Measurements from ENCODE around the gene ADH4.
"Not testable (repeated sequence)": the region's sequence is repeated elsewhere in the genome, so short reads cannot be mapped to it uniquely, and the experiment has no call there.

Gene ADH4

DNA sequence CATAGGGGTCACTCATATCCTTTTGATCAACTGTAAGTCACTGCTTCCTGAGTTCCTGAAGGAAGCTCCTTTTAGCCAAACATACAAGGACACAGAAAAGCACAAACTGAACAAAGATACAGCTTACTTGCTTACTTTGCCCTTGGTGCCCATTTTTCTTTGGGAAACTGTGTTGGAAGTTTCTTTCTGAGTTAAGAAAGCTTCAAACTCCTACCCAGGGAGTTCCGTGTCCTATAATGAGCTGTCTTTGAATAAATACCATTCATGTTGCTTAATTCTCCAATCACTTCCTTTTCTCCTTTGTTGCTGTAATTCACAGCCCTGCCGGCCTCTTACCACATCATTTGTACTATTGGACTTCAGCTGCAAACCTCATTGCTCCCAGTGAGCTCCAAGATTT, at the start of gene ADH4:
ADH4 (minus strand) TSS at position 228 of the 400 bp plus-strand sequence; CDS start at position 153, 75 bp downstream.
- no peak for DNase-seq (ENCODE audit: low read depth in 2 of 2)

DNA sequence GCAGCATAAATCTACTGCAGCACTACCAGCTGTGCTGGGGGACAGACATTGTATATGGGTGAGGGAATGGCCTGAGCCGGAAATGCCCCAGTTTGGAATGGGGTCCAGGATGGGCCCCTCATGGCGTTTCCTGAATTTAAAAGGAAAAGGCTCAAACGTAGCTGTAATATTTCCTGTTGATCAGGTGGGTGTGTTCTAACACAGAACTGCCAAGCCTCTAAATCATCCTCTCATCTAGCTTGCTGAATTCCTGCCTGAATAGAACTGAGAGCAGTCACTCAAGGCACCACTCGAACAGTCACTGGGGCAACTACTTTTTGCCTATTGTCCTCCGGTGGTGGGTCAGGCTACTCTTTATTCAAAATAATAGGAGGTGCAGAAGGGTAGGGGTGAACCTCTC, 46.2 kb upstream of the ADH4 start:
- DNase-seq (ENCODE audit: low read depth in 2 of 2), result no peak

GRCh38 chr4:99189900-99190299, 45.8 kb upstream of the ADH4 start:
- DNase-seq (ENCODE audit: low read depth in 2 of 2), result not testable (repeated sequence)

GRCh38 chr4:99186029-99186428, 41.9 kb upstream of the ADH4 start:
- DNase-seq (ENCODE audit: low read depth in 2 of 2), result no peak

DNA sequence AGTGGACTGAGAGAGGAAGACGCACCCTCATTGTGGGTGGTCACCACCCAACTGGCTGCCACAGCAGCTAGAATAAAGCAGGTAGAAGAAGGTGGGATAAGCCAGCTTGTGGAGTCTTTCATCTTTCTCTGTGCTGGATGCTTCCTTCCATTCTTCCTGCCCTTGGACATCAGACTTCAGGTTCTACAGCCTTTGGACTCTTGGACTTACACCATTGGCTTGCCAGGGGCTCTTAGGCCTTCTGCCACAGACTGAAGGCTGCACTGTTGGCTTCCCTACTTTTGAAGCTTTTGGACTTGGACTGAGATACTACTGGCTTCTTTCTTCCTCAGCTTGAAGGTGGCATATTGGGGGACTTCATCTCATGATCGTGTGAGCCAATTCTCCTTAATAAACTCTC, 41.5 kb upstream of the ADH4 start:
- DNase-seq (ENCODE audit: low read depth in 2 of 2), result no peak

DNA sequence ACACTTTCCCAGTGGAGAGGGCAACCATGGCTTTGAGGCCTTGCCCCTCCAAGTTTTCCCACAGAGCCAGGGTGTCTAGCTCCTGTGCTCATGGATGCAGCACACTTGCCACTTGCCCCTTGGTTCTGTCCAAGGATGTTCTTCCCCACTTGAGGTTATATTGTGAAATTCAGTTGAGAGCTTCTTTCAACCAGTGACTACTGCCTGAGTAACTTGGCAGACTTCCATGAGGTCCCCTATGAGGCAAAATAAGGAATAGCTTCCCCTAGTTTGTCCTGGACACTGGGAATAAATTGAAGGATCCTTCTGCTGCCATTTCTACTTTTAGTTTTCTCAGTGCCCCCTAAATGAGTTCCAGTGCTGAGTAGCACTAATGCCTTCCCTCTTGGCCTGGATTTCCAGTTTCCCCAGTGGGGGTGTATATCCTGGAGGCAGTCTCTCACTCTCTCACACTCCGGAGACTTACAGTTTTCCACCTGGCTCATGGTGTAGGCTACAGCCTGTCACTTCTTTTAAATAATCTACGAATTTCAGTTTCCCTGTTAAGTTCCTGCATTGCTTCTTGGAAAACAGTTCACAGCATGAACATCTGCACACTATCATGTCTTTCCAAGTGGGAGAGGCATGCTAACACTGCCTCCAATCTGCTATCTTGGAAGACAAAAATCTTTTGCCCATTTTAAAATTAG, 36.4 kb upstream of the ADH4 start:
- no peak for DNase-seq (ENCODE audit: low read depth in 2 of 2)

DNA sequence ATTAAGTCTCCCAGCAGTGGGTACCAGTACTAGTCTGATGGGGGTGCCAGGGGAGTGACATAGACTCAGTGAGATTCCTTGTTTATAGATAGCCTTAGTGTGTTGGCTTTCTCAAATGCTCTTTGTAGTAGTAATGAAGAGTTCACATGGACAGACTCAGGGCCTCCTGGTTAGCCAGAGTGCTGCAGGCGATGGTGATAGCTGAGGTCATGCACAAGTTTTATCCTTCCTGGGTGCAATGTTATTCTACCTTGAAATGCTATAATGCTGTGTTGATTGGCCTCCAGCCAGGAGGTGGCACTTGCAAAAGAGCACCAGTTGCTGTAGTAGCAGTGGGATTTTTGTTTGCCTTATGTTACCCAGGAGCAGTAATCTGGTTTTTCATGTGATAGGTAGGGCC, 35.5 kb upstream of the ADH4 start:
- no peak for DNase-seq (ENCODE audit: low read depth in 2 of 2)

GRCh38 chr4:99179178-99179577, 35.1 kb upstream of the ADH4 start:
- no peak for DNase-seq (ENCODE audit: low read depth in 2 of 2)

GRCh38 chr4:99166544-99166943, 22.4 kb upstream of the ADH4 start:
- no peak for DNase-seq (ENCODE audit: low read depth in 2 of 2)

GRCh38 chr4:99165978-99166377, 21.9 kb upstream of the ADH4 start:
- DNase-seq (ENCODE audit: low read depth in 2 of 2), result no peak

DNA sequence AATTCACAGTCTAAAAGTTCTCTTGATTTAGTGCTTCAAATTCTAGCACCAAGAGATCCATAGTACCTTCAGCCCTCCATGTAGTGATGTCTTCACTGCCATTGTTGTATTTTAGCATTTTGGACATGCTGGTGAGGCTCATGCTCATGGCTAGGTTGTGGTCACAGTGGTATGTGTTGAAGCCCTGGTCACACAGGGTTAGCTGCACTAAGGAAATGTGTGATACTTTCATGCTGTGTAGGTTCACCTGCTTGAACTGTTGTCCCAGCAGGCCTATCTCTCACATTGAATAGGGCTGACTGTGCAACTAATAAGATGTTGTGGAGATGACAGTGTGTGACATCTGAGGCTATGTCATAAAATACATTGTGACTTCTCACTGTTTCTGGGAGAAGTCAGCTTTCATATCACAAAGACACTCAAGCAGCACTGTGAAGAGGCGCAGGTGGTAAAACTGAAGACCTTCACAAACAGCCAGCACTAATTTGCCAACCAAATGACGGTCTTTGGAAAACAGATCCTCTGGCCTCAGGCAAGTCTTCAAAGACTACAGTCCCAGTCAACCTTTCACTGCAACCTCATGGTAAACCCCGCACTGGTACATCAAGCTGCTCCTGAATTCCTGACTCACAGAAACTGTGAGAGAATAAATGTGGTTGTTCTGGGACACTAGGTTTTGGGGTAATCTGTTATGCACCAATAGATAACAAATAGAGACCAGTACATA, 17.4 kb upstream of the ADH4 start:
- DNase-seq (ENCODE audit: low read depth in 2 of 2), result no peak

DNA sequence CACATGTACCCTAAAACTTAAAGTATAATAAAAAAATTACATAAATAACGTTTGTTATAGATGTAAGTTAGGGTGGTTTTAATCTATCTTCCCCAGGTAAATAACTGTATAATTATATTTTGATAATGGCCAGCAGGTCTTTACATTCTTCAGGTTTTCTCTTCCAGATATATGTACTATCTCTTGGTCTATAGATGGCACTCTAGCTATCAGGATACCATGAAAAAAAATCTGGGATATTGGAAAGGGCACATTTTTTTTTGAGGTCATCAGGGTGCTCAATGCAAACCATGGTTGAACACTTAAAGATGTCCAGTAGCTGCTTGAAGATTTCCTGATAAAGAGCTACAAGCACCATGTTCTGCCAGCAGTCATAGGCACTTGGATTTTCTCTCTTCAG, 15.6 kb upstream of the ADH4 start:
- no peak for DNase-seq (ENCODE audit: low read depth in 2 of 2)

GRCh38 chr4:99157478-99157935, 13.4 kb upstream of the ADH4 start:
- DNase-seq (ENCODE audit: low read depth in 2 of 2), result no peak

DNA sequence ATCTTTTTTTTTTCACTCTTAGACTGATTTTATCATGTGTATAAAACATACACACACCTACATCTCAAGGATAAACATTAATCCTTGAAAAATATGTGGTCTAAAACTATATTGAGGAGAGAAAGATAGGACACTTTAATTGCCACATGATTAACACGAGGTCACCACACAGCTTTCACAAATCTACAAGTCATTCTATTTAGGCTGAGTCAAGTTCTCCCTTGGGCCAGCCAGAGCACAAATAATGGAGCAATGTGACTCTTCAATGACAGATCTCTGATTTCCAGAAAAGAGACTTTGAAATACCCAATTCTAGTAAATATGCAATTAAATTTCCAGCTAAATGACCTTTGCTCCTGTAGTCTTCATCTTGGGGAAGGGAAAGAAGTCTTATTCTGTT, 12.9 kb upstream of the ADH4 start:
- no peak for DNase-seq (ENCODE audit: low read depth in 2 of 2)

DNA sequence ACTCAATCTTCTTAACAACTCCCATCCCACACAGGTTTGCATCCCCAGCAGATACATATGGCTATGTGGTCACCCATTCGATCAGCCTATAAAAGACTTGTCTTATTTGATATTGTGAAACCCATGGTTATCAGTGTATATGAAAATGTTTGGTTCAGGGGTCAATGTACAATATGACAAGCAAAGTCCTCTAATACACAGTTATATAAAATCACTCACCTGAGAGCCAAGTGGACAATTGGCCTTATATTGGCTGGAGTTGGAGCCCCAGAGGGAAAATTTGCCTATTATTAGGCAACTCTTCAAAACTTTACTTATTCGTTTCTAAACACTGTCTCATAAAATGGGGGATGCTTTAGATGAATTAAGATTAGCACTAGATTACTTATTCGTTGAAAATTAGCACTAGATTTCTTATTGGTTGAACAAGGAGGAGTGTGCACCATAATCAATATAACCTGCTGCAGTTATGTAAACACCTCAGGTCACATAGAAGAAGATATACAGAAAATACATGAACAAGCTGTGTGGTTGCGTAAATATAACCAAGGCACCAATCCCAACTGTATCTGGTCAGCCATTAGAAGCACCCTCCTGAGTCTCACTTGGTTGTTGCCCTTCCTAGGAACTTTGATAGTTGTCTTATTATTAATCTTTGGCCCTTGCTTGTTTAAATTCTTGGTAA, 10.7 kb upstream of the ADH4 start:
- no peak for DNase-seq (ENCODE audit: low read depth in 2 of 2)

DNA sequence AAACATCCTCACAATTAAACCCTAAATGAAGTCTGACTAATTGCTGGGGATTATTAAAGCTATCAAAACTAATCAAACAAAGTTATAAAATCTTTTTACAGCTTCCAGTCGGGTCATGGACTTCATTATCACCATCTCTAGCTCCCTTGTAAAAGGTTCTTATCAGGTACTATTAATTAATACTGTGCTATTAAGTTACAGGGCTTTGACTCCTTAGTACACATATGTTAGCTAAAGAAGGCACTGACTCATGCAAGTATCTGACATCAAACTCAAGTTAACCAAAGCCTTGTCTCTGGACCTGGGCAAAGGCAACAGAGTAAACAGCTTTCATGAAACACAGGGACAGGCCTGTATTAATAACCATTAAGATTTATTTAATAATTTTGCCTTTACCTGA, 7.9 kb upstream of the ADH4 start:
- no peak for DNase-seq (ENCODE audit: low read depth in 2 of 2)

GRCh38 chr4:99151452-99151851, 7.4 kb upstream of the ADH4 start:
- no peak for DNase-seq (ENCODE audit: low read depth in 2 of 2)

GRCh38 chr4:99149426-99150019, 5.4 kb upstream of the ADH4 start:
- no peak for DNase-seq (ENCODE audit: low read depth in 2 of 2)

DNA sequence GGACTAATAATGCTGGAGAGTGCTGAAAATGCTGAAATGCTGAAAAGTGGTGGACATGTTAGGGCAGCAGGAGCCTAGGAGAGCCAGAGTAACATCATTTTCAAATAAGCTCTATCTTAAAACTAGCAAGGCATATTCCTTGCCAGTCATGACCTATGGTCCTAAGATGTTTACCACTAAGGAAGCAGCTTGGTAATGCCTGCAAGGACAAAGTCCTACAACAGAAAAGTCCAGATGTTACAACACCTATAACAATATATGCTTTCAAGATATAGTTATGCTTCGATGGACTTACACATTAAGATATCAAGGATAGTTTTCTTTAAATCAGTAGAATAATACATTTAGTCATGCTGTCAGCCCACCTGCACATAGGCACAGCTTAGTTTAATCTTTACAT, 4.5 kb upstream of the ADH4 start:
- DNase-seq (ENCODE audit: low read depth in 2 of 2), result no peak

- DNase-seq (ENCODE audit: low read depth in 2 of 2), result no peak
Measured at GRCh38 chr4:99144587-99144986, 490 bp upstream of the ADH4 start.

GRCh38 chr4:99136329-99136728, 7.8 kb downstream of the ADH4 start:
- no peak for DNase-seq (ENCODE audit: low read depth in 2 of 2)

- no peak for DNase-seq (ENCODE audit: low read depth in 2 of 2)
Measured at GRCh38 chr4:99135541-99136162, 8.4 kb downstream of the ADH4 start.

All from stimulated activated CD4-positive, alpha-beta T cell treated with anti-CD3 and anti-CD28 coated beads, Interleukin-12 subunit alpha, Interleukin-12 subunit beta, amount 100 ng/mL, for 24 hours (primary cell).